HCT116 (cell line): ENCODE data around the gene MED25. TPM values are rescaled to one million over a fixed set of nuclear protein-coding genes. Genes with fewer than 3 reads are reported as not detected.

Experiments used
- ATAC-seq: fragments of 200-7000 bp; cut with Tn5 transposase; 2 replicates; pipeline ENCODE4 v1.9.1; 2020; ENCODE audit warnings: mild to moderate bottlenecking, moderate library complexity
- BruUV-seq: library from RNA; stranded (reverse); fragments of 400-500 nt; replicated peaks from 2 replicates; lab custom pipeline; 2021; lab: Mats Ljungman, UMichigan
- CTCF ChIA-PET: fragments of 300-600 bp; sonication (Branson Sonifier 250); formaldehyde crosslinking; loops from one replicate; lab custom pipeline; 2021; ENCODE audit warnings: antibody characterized with exemption; lab: Charles Lee
- POLR2A ChIA-PET: fragments of 300-600, 350-600 bp; sonication (Branson Sonifier 250); formaldehyde crosslinking; loops from one replicate; lab custom pipeline; 2021; ENCODE audit warnings: antibody characterized with exemption; lab: Charles Lee
- RAD21 ChIA-PET, 2 experiments: fragments of 300-600 bp; sonication (Branson Sonifier 250); formaldehyde crosslinking; loops; one replicate each; lab custom pipeline; 2023; ENCODE audit warnings: low total read pairs in 2 of 2; ENCODE audit not compliant: uncharacterized antibody in 2 of 2, unreplicated experiment in 2 of 2, low non-redundant PET in 1 of 2; lab: Charles Lee
- DNase-seq: peaks from one replicate; pipeline ENCODE4 v3.0.0-alpha.2; 2010; ENCODE audit warnings: low read depth, low spot score
- H2AFZ ChIP-seq: fragments of 200-600 bp; shearing (Covaris generic), sonication (generic); 2 replicates; pipeline ENCODE4 v1.6.1; 2017; ENCODE audit warnings: low read depth, mixed run types, mixed read lengths, antibody characterized with exemption, low read length; ENCODE audit not compliant: poor library complexity, severe bottlenecking
- H3K27ac ChIP-seq: 2 replicates; pipeline ENCODE4 v1.5.1; 2012; ENCODE audit warnings: low read depth, low read length
- H3K27me3 ChIP-seq: fragments of 200-600 bp; sonication (generic); 2 replicates; pipeline ENCODE4 v1.6.1; 2016; ENCODE audit warnings: mixed run types, low read length, mixed read lengths; ENCODE audit not compliant: insufficient read depth
- H3K36me3 ChIP-seq, 2 experiments: fragments of 200-500 bp in 1 of 2; fragments of 200-600 bp in 1 of 2; sonication (Bioruptor generic) in 1 of 2; sonication (generic) in 1 of 2; 2 replicates each; pipeline versions ENCODE4 v1.5.1 to v1.6.1; 2014 to 2016; ENCODE audit warnings: low read length in 2 of 2, inconsistent platforms in 1 of 2, mixed read lengths in 1 of 2, mixed run types in 1 of 2; ENCODE audit not compliant: insufficient read depth in 2 of 2, control insufficient read depth in 1 of 2
- H3K4me1 ChIP-seq, 2 experiments: fragments of 200-600 bp in 1 of 2; sonication (generic) in 1 of 2; 2 replicates each; pipeline versions ENCODE4 v1.5.1 to v1.6.1; 2012 to 2017; ENCODE audit warnings: low read length in 2 of 2, inconsistent platforms in 1 of 2, mild to moderate bottlenecking in 1 of 2, mixed read lengths in 1 of 2, mixed run types in 1 of 2, moderate library complexity in 1 of 2; ENCODE audit not compliant: insufficient read depth in 2 of 2, control insufficient read depth in 1 of 2
- H3K4me2 ChIP-seq: fragments of 200-600 bp; sonication (generic); 2 replicates; pipeline ENCODE4 v1.6.1; 2017; ENCODE audit warnings: mixed run types, low read length, mixed read lengths
- H3K4me3 ChIP-seq, 2 experiments: fragments of 200-600 bp in 1 of 2; sonication (generic) in 1 of 2; replicated peaks in 1 of 2; 2 replicates each; pipeline ENCODE4 v1.5.1; 2011 to 2016; ENCODE audit warnings: low read length in 2 of 2, control low read depth in 1 of 2, low read depth in 1 of 2, mild to moderate bottlenecking in 1 of 2, mixed read lengths in 1 of 2, mixed run types in 1 of 2
- H3K79me2 ChIP-seq: fragments of 200-600 bp; sonication (generic); 2 replicates; pipeline ENCODE4 v1.6.1; 2017; ENCODE audit warnings: mild to moderate bottlenecking, mixed run types, low read length, moderate library complexity, mixed read lengths; ENCODE audit not compliant: insufficient read depth
- H3K9ac ChIP-seq: fragments of 200-600 bp; sonication (generic); 2 replicates; pipeline ENCODE4 v1.6.1; 2016; ENCODE audit warnings: low read length, mixed read lengths
- H3K9me2 ChIP-seq: fragments of 200-600 bp; sonication (generic), shearing (Covaris generic); 2 replicates; pipeline ENCODE4 v1.6.1; 2017; ENCODE audit warnings: mixed run types, mild to moderate bottlenecking, moderate library complexity; ENCODE audit not compliant: insufficient read depth
- H3K9me3 ChIP-seq, 2 experiments: fragments of 200-500 bp in 1 of 2; fragments of 200-600 bp in 1 of 2; sonication (Bioruptor generic) in 1 of 2; sonication (generic) in 1 of 2; 2 replicates each; pipeline ENCODE4 v1.6.1; 2014 to 2017; ENCODE audit warnings: low read length in 2 of 2, mixed read lengths in 2 of 2, inconsistent platforms in 1 of 2, low read depth in 1 of 2, mild to moderate bottlenecking in 1 of 2, mixed run types in 1 of 2, moderate library complexity in 1 of 2; ENCODE audit not compliant: control insufficient read depth in 1 of 2, insufficient read depth in 1 of 2
- H4K20me1 ChIP-seq: fragments of 200-600 bp; sonication (generic), shearing (Covaris generic); 2 replicates; pipeline ENCODE4 v1.6.1; 2017; ENCODE audit warnings: mixed run types, mild to moderate bottlenecking, moderate library complexity; ENCODE audit not compliant: insufficient read depth
- CEBPB ChIP-seq: IDR thresholded peaks from 2 replicates; pipeline ENCODE4 v1.6.1; 2012; ENCODE audit warnings: low read depth
- CTCF ChIP-seq, 3 experiments: fragments of 200-600 bp in 1 of 3; sonication (generic) in 1 of 3; IDR thresholded peaks in 2 of 3; conservative IDR thresholded peaks in 1 of 3; 2 replicates each; pipeline ENCODE4 v1.5.1; 2012 to 2017; ENCODE audit warnings: low read depth in 2 of 3, low read length in 2 of 3, antibody characterized with exemption in 1 of 3, borderline replicate concordance in 1 of 3, control low read depth in 1 of 3, mild to moderate bottlenecking in 1 of 3, mixed read lengths in 1 of 3, mixed run types in 1 of 3, moderate library complexity in 1 of 3; ENCODE audit not compliant: insufficient read depth in 1 of 3
- EGR1 ChIP-seq: IDR thresholded peaks from 2 replicates; pipeline ENCODE4 v1.6.1; 2012; ENCODE audit warnings: low read depth
- ELF1 ChIP-seq: IDR thresholded peaks from 2 replicates; pipeline ENCODE4 v1.6.1; 2012; ENCODE audit warnings: low read depth, borderline replicate concordance
- FOSL1 ChIP-seq: IDR thresholded peaks from 2 replicates; pipeline ENCODE4 v1.6.1; 2012; ENCODE audit warnings: low read depth
- JUND ChIP-seq: IDR thresholded peaks from 2 replicates; pipeline ENCODE4 v1.6.1; 2012
- POLR2A ChIP-seq: IDR thresholded peaks from 2 replicates; pipeline ENCODE4 v1.7.0; 2011; ENCODE audit warnings: borderline replicate concordance; ENCODE audit not compliant: insufficient read depth, insufficient read length; ENCODE audit errors: extremely low read depth
- SIN3A ChIP-seq: IDR thresholded peaks from 2 replicates; pipeline ENCODE4 v1.6.1; 2012; ENCODE audit warnings: low read depth
- TCF7L2 ChIP-seq: IDR thresholded peaks from 2 replicates; pipeline ENCODE4 v1.7.0; 2011; ENCODE audit warnings: borderline replicate concordance, inconsistent platforms; ENCODE audit not compliant: insufficient read depth, insufficient read length; ENCODE audit errors: extremely low read depth
- YY1 ChIP-seq: IDR thresholded peaks from 2 replicates; pipeline ENCODE4 v1.6.1; 2011; ENCODE audit warnings: low read length, low read depth, moderate library complexity, mild to moderate bottlenecking; ENCODE audit not compliant: insufficient replicate concordance; ENCODE audit errors: extremely low read depth
- ZBTB33 ChIP-seq: IDR thresholded peaks from 2 replicates; pipeline ENCODE4 v1.6.1; 2011; ENCODE audit warnings: mild to moderate bottlenecking, low read length, moderate library complexity; ENCODE audit not compliant: insufficient replicate concordance; ENCODE audit errors: extremely low read depth
- ZNF274 ChIP-seq: fragments of 200-500 bp; sonication (Bioruptor generic); IDR thresholded peaks from 2 replicates; pipeline ENCODE4 v1.6.1; 2014; ENCODE audit warnings: mild to moderate bottlenecking, low read depth, low read length, inconsistent platforms
- intact Hi-C: fragments of 100-400 bp; cut with micrococcal nuclease; formaldehyde crosslinking; loops from 2 replicates; pipeline ENCODE4 v1.10.0; 2022
- total RNA-seq: library from RNA; stranded (reverse); gene quantifications from one replicate; pipeline ENCODE4 v1.2.1, GENCODE V29; 2021; ENCODE audit not compliant: unreplicated experiment

MED25 gene
- total RNA-seq, 1 experiment from 2014 or later: 77.7 TPM

GRCh38 chr19:49782515-49782914 is 35.6 kb upstream of the MED25 start:
- ChIA-PET POLR2A (no interaction called here), CTCF (no interaction called here), RAD21 (no interaction called here)
- H3K9ac ChIP-seq: no peak overlapping the region
- no peaks in the 10 kb centered on the region for H3K27me3 ChIP-seq
- ATAC-seq (no peak), DNase-seq (no peak)
- H3K27ac ChIP-seq: no peak overlapping the region
- intact Hi-C loops: no loop called here
- H3K9me3 ChIP-seq: no peaks in the 10 kb centered on the region
- H3K4me2 ChIP-seq: no peak overlapping the region
- H4K20me1 ChIP-seq: no peaks in the 10 kb centered on the region
- no peaks in the 10 kb centered on the region for H3K79me2 ChIP-seq
- H3K9me2 ChIP-seq: no peaks in the 10 kb centered on the region
- H3K4me1 ChIP-seq: peaks cover 11 to 21% of the 10 kb centered on the region in 2 experiments
- H3K36me3 ChIP-seq: peaks cover 2 to 10% of the 10 kb centered on the region in 2 experiments; a peak in 2 of 4 replicates
- no peak overlapping the region for H2AFZ ChIP-seq
- no TSS peak for BruUV-seq
- no peak overlapping the region for H3K4me3 ChIP-seq
- TF ChIP-seq ZNF274 (no peak), ELF1 (no peak), ZBTB33 (no peak), SIN3A (no peak), CEBPB (no peak)
- TF ChIP-seq, all 23 proteins: peak for 0

GRCh38 chr19:49786376-49786820 is 31.7 kb upstream of the MED25 start:
- Histone ChIP-seq H3K9me3 (no peaks in the 10 kb centered on the region), H3K27ac (peak overlapping the region; percentile 49), H3K4me3 (peak overlapping the region in 1 of 2 experiments; percentile 38; a peak in 1 of 4 replicates), H3K79me2 (no peaks in the 10 kb centered on the region), H4K20me1 (no peaks in the 10 kb centered on the region), H2AFZ (no peak overlapping the region), H3K27me3 (no peaks in the 10 kb centered on the region), H3K9ac (peak overlapping the region; percentile 39), H3K9me2 (no peaks in the 10 kb centered on the region), H3K4me1 (peaks cover 11 to 21% of the 10 kb centered on the region in 2 experiments), H3K4me2 (peak overlapping the region; percentile 77), H3K36me3 (peaks cover 7 to 10% of the 10 kb centered on the region in 2 experiments; a peak in 3 of 4 replicates)
- no TSS peak for BruUV-seq
- intact Hi-C loops: no loop called here
- ChIA-PET RAD21 (interaction anchor here in 1 of 2 experiments (0.9 kb wide), 1 partner anchor 20 kb away, joined by 6 read pairs; the partner anchor contains the start of gene AP2A1), POLR2A (no interaction called here), CTCF (no interaction called here)
- ATAC-seq (peak; percentile 83), DNase-seq (no peak)
- TF ChIP-seq CEBPB (no peak), YY1 (no peak), EGR1 (peak; percentile 21; the same call in 1 of the 2 replicates), CTCF (IDR thresholded peaks at IDR 0.05 in 2 of 3, conservative IDR thresholded peaks at IDR 0.05 in 1 of 3; ENCODE audit: borderline replicate concordance in 1 of 3, insufficient read depth in 1 of 3, low read depth in 2 of 3, low read length in 2 of 3) (no peak), JUND (peak; percentile 56; the same call in 1 of the 2 replicates), SIN3A (no peak), POLR2A (no peak), FOSL1 (peak; percentile 63; the same call in 1 of the 2 replicates), TCF7L2 (no peak), ZBTB33 (no peak)
